Gastroesophageal sphincter (tissue), 4 donors: Measurements from ENCODE around the gene HRC. TPM values are rescaled to one million over a fixed set of nuclear protein-coding genes. Genes with fewer than 3 reads are reported as not detected.

Experiments
- ATAC-seq: fragments of 150-250 bp; one replicate; pipeline ENCODE4 v1.9.1; 2016; ENCODE audit warnings: mild to moderate bottlenecking, moderate library complexity
- H3K27ac ChIP-seq, 4 donors: fragments of 200-600 bp; sonication (generic) in 3 of 4; 1 replicate in 3 of 4; 2 replicates in 1 of 4; pipeline ENCODE4 v1.5.1; 2016 to 2019
- H3K27me3 ChIP-seq: fragments of 200-600 bp; sonication (generic); one replicate; pipeline ENCODE4 v1.5.1; 2019
- H3K36me3 ChIP-seq, 2 donors: fragments of 200-600 bp; sonication (generic); one replicate each; pipeline ENCODE4 v1.5.1; 2019; ENCODE audit warnings: control low read depth in 1 of 2
- H3K4me1 ChIP-seq, 3 donors: fragments of 200-600 bp; sonication (generic); 1 replicate in 2 of 3; 2 replicates in 1 of 3; pipeline ENCODE4 v1.5.1; 2016 to 2019; ENCODE audit warnings: control low read depth in 2 of 3
- H3K4me3 ChIP-seq, 2 donors: fragments of 200-600 bp; sonication (generic); one replicate each; pipeline ENCODE4 v1.5.1; 2019; ENCODE audit warnings: mild to moderate bottlenecking in 1 of 2, moderate library complexity in 1 of 2
- H3K9me3 ChIP-seq, 3 donors: fragments of 200-600 bp; sonication (generic); one replicate each; pipeline ENCODE4 v1.5.1; 2017 to 2019; ENCODE audit warnings: control low read depth in 2 of 3
- EP300 ChIP-seq: sonication (generic); formaldehyde crosslinking; IDR thresholded peaks from one replicate; pipeline ENCODE4 v1.6.1; 2017; ENCODE audit warnings: antibody characterized with exemption, mild to moderate bottlenecking
- POLR2A ChIP-seq, 2 donors: fragments of 450-650 bp; IDR thresholded peaks; one replicate each; pipeline ENCODE4 v1.6.1; 2017; ENCODE audit warnings: antibody characterized with exemption in 2 of 2, mild to moderate bottlenecking in 2 of 2, moderate library complexity in 1 of 2
- POLR2AphosphoS5 ChIP-seq: sonication (generic); formaldehyde crosslinking; IDR thresholded peaks from one replicate; pipeline ENCODE4 v1.6.1; 2017; ENCODE audit warnings: antibody characterized with exemption
- WGBS, 2 donors: methylation state at CpG; one replicate each; pipeline ENCODE4 v1.1.5; 2018; ENCODE audit warnings: low coverage in 1 of 2; 5-methylcytosine and 5-hydroxymethylcytosine counted together
- total RNA-seq, 4 donors: library from RNA; depleted of rRNA; stranded (reverse); fragments of >200 nt; gene quantifications; one replicate each; pipeline ENCODE4 v1.1.0, GENCODE V29; 2016
- TF ChIP-seq, protein P1 (sequence below), 4 experiments: fragments of 200-600 bp in 2 of 4; fragments of 450-650 bp in 2 of 4; sonication (generic) in 1 of 4; IDR thresholded peaks; one replicate each; pipeline ENCODE4 v1.5.1; 2017 to 2019; ENCODE audit warnings: antibody characterized with exemption in 4 of 4, mild to moderate bottlenecking in 2 of 4, moderate library complexity in 2 of 4

The HRC gene
- total RNA-seq, 4 donors from 2014 or later = 1.1 to 3.9 (median 1.8) TPM

GRCh38 chr19:49142866-49143335, 12.3 kb downstream of the HRC start:
- no peaks in the 10 kb centered on the region for H3K27me3 ChIP-seq
- H3K4me3 ChIP-seq = peak overlapping the region; percentile 23 to 56
- no peaks in the 10 kb centered on the region for H3K36me3 ChIP-seq
- H3K27ac ChIP-seq = peak overlapping the region in 3 of 4 donors; percentile 45 to 64 (median 47)
- WGBS, 2 donors = 0 to 5% methylated on average over 7 to 13 of the region's 21 CpGs
- no peak for TF ChIP-seq EP300
- TF ChIP-seq, protein P1, sequence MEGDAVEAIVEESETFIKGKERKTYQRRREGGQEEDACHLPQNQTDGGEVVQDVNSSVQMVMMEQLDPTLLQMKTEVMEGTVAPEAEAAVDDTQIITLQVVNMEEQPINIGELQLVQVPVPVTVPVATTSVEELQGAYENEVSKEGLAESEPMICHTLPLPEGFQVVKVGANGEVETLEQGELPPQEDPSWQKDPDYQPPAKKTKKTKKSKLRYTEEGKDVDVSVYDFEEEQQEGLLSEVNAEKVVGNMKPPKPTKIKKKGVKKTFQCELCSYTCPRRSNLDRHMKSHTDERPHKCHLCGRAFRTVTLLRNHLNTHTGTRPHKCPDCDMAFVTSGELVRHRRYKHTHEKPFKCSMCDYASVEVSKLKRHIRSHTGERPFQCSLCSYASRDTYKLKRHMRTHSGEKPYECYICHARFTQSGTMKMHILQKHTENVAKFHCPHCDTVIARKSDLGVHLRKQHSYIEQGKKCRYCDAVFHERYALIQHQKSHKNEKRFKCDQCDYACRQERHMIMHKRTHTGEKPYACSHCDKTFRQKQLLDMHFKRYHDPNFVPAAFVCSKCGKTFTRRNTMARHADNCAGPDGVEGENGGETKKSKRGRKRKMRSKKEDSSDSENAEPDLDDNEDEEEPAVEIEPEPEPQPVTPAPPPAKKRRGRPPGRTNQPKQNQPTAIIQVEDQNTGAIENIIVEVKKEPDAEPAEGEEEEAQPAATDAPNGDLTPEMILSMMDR (IDR thresholded peaks at IDR 0.05) = no peak
- ATAC-seq = peak; percentile 98
- H3K9me3 ChIP-seq = no peaks in the 10 kb centered on the region
- H3K4me1 ChIP-seq = peaks cover 0 to 34% (median 21%) of the 10 kb centered on the region in 3 donors

- 79 to 82% methylated on average over 4 to 5 of the region's 6 CpGs for WGBS, 2 donors
- Histone ChIP-seq H3K4me1 (peaks cover 0 to 32% (median 20%) of the 10 kb centered on the region in 3 donors), H3K27me3 (no peaks in the 10 kb centered on the region), H3K27ac (no peak overlapping the region), H3K9me3 (no peaks in the 10 kb centered on the region), H3K36me3 (no peaks in the 10 kb centered on the region), H3K4me3 (no peak overlapping the region)
- ATAC-seq = no peak
- TF ChIP-seq, protein P1 (IDR thresholded peaks at IDR 0.05) = no peak
- no peak for TF ChIP-seq POLR2AphosphoS5
- TF ChIP-seq POLR2A (IDR thresholded peaks at IDR 0.05) = no peak
- no peak for TF ChIP-seq EP300
Measured at GRCh38 chr19:49141352-49141751, 13.8 kb downstream of the HRC start.

- no peak overlapping the region for H3K4me3 ChIP-seq
- H3K27me3 ChIP-seq = no peaks in the 10 kb centered on the region
- no peaks in the 10 kb centered on the region for H3K9me3 ChIP-seq
- 92 to 94% methylated on average over 3 to 6 of the region's 7 CpGs for WGBS, 2 donors
- TF ChIP-seq, protein P1 (IDR thresholded peaks at IDR 0.05) = no peak
- TF ChIP-seq POLR2A (IDR thresholded peaks at IDR 0.05) (no peak), EP300 (no peak), POLR2AphosphoS5 (no peak)
- peaks cover 0 to 32% (median 16%) of the 10 kb centered on the region in 3 donors for H3K4me1 ChIP-seq
- H3K36me3 ChIP-seq = no peaks in the 10 kb centered on the region
- no peak overlapping the region for H3K27ac ChIP-seq
- no peak for ATAC-seq
Measured at GRCh38 chr19:49140951-49141350, 14.2 kb downstream of the HRC start.

GRCh38 chr19:49136771-49137171, 18.4 kb downstream of the HRC start:
- Histone ChIP-seq H3K4me1 (peaks cover 0 to 31% (median 12%) of the 10 kb centered on the region in 3 donors), H3K36me3 (no peaks in the 10 kb centered on the region), H3K27me3 (no peaks in the 10 kb centered on the region), H3K9me3 (no peaks in the 10 kb centered on the region), H3K4me3 (no peak overlapping the region), H3K27ac (peak overlapping the region in 3 of 4 donors; percentile 57 to 73 (median 72))
- peak; percentile 81 for ATAC-seq
- TF ChIP-seq, protein P1 (IDR thresholded peaks at IDR 0.05) = no peak
- TF ChIP-seq POLR2AphosphoS5 = no peak
- no peak for TF ChIP-seq POLR2A (IDR thresholded peaks at IDR 0.05)
- TF ChIP-seq EP300 = no peak
- 40 to 56% methylated on average over 3 to 10 of the region's 10 CpGs for WGBS, 2 donors

DNA sequence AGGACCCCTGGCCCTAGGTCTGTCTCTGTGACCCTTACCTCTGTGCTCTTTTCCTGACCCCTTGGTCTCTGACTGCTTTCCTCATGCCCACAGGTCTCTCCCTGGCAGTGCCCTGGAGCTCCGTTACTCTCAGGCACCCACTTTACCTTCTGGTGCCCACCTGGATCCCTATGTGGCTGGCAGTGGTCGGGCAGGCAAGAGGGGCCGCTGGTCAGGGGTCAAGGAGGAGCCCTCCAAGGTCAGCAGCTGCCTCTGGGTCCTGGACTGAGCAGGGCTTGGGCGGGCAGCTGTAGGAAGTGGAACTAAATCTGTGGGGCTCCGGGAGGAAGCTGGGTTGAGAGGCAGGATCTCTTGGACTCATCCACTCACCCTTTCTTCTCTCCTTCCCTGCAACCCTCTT, 19.5 kb downstream of the HRC start:
- H3K27ac ChIP-seq = peak overlapping the region in 2 of 4 donors; percentile 34 to 73
- H3K4me1 ChIP-seq = peaks cover 0 to 31% (median 12%) of the 10 kb centered on the region in 3 donors
- no peaks in the 10 kb centered on the region for H3K9me3 ChIP-seq
- H3K4me3 ChIP-seq = no peak overlapping the region
- WGBS, 2 donors = 60% methylated on average over 1 of the region's 5 CpGs; no CpG with 5 or more reads in 1 of the 2 donors
- no peak for TF ChIP-seq POLR2AphosphoS5
- TF ChIP-seq, protein P1 (IDR thresholded peaks at IDR 0.05) = no peak
- no peak for TF ChIP-seq EP300
- TF ChIP-seq POLR2A (IDR thresholded peaks at IDR 0.05) = no peak
- H3K36me3 ChIP-seq = no peaks in the 10 kb centered on the region
- H3K27me3 ChIP-seq = no peaks in the 10 kb centered on the region
- ATAC-seq = no peak
